Measurements from ENCODE around the gene TDRD10.

Gene TDRD10

GRCh38 chr1:154556422-154556821 is 54.4 kb downstream of the TDRD10 start:
- FAIRE-seq: no peak

- FAIRE-seq: no peak
Measured at GRCh38 chr1:154557248-154557938, 55.4 kb downstream of the TDRD10 start.

- no peak for FAIRE-seq
Measured at GRCh38 chr1:154557939-154558719, 56.1 kb downstream of the TDRD10 start, which contains the start of gene UBE2Q1. Gene UBE2Q1, minus strand, starts transcription at chr1:154558662. Its CDS starts 109 bp downstream, at chr1:154558553.

GRCh38 chr1:154558720-154559465 is 56.9 kb downstream of the TDRD10 start:
- peak; percentile 91 for FAIRE-seq

- FAIRE-seq: peak; percentile 94
Measured at GRCh38 chr1:154559466-154560044, 57.5 kb downstream of the TDRD10 start.

- no peak for FAIRE-seq
Measured at GRCh38 chr1:154565876-154566275, 63.9 kb downstream of the TDRD10 start.

GRCh38 chr1:154567386-154568156 is 65.6 kb downstream of the TDRD10 start, which contains the start of gene CHRNB2:
Gene CHRNB2, plus strand, starts transcription at chr1:154567778. Its CDS starts 267 bp downstream, at chr1:154568045.
- FAIRE-seq: no peak

GRCh38 chr1:154568157-154568815 is 66.3 kb downstream of the TDRD10 start:
- FAIRE-seq: no peak

- FAIRE-seq: no peak
Measured at GRCh38 chr1:154571244-154571963, 69.4 kb downstream of the TDRD10 start.

- no peak for FAIRE-seq
Measured at GRCh38 chr1:154571964-154572288, 69.9 kb downstream of the TDRD10 start.

GRCh38 chr1:154572468-154573167 is 70.6 kb downstream of the TDRD10 start:
- no peak for FAIRE-seq

GRCh38 chr1:154573168-154573510 is 71.1 kb downstream of the TDRD10 start:
- no peak for FAIRE-seq

GRCh38 chr1:154574716-154575115 is 72.7 kb downstream of the TDRD10 start:
- FAIRE-seq: no peak

GRCh38 chr1:154575147-154575927 is 73.3 kb downstream of the TDRD10 start:
- no peak for FAIRE-seq

GRCh38 chr1:154575951-154576566 is 74.0 kb downstream of the TDRD10 start:
- FAIRE-seq: no peak

- no peak for FAIRE-seq
Measured at GRCh38 chr1:154577346-154578057, 75.5 kb downstream of the TDRD10 start.

GRCh38 chr1:154578058-154578418 is 76.0 kb downstream of the TDRD10 start:
- FAIRE-seq: no peak

- FAIRE-seq: no peak
Measured at GRCh38 chr1:154579374-154579773, 77.4 kb downstream of the TDRD10 start.

GRCh38 chr1:154581766-154582165 is 79.7 kb downstream of the TDRD10 start:
- FAIRE-seq: no peak

Data from TTC549 (cell line).